ENCODE data around the gene STAT5A. TPM values are rescaled to one million over a fixed set of nuclear protein-coding genes. Genes with fewer than 3 reads are reported as not detected.
"Not testable (repeated sequence)": the region's sequence is repeated elsewhere in the genome, so short reads cannot be mapped to it uniquely, and the experiment has no call there.

STAT5A gene
- polyA plus RNA-seq (2012; rRNA removed), result 1.4 and 2.3 TPM in 2 replicates
- polyA plus RNA-seq (2012; cell fraction: cytosol; rRNA removed), result 0.85 and 1.7 TPM in 2 replicates
- 5.1 and 5.8 TPM in 2 replicates for polyA plus RNA-seq (2012; cell fraction: nucleus; rRNA removed)

GRCh38 chr17:42287977-42288802, at the start of gene STAT5A:
Gene STAT5A (plus strand): TSS chr17:42288498. CDS start chr17:42289412, 914 bp downstream.
- Histone ChIP-seq H3F3A (replicated peaks; ENCODE audit: insufficient read depth) (peaks cover 4% of the 10 kb centered on the region), H3K27ac (ENCODE audit: low read depth in 2 of 2, low read length in 1 of 2) (no peak within 1 kb of the TSS), H3K4me1 (ENCODE audit: control insufficient read depth in 1 of 2, insufficient read depth in 2 of 2, low read depth in 1 of 2, low read length in 1 of 2) (peaks cover 0 to 12% of the 10 kb centered on the region in 2 experiments; a peak in 1 of 4 replicates), H3K4me2 (peak within 1 kb of the TSS; percentile 65), H2AFZ (ENCODE audit: low read depth) (peak within 1 kb of the TSS; percentile 90; the same call in 1 of the 2 replicates), H3K9me2 (no peaks in the 10 kb centered on the region), H3K36me3 (replicated peaks in 1 of 2; ENCODE audit: control insufficient read depth in 1 of 2, insufficient read depth in 2 of 2, low read length in 1 of 2) (no peaks in the 10 kb centered on the region), H4K20me1 (ENCODE audit: insufficient read depth) (no peaks in the 10 kb centered on the region), H3K9ac (peak within 1 kb of the TSS; percentile 33; the same call in 1 of the 2 replicates), H3K4me3 (ENCODE audit: low read depth in 2 of 2, low read length in 1 of 2) (peak within 1 kb of the TSS; percentile 40 to 58), H3K9me3 (no peaks in the 10 kb centered on the region), H3K79me2 (ENCODE audit: insufficient read depth) (no peaks in the 10 kb centered on the region), H3K27me3 (ENCODE audit: insufficient read depth) (no peaks in the 10 kb centered on the region)
- WGBS (ENCODE audit: low lambda C conversion rate), result 56% methylated on average over 31 of the region's 88 CpGs
- ChIA-PET CTCF (interaction anchor here (0.6 to 1.9 kb wide), 2 partner anchors 18 to 227 kb away, joined by 3 to 5 read pairs; no protein-coding TSS in a partner anchor), POLR2A (interaction anchor here (0.9 kb wide), 1 partner anchor 9 kb away, joined by 3 read pairs; no protein-coding TSS in a partner anchor)
- TF ChIP-seq YY1 (IDR thresholded peaks at IDR 0.05; ENCODE audit: low read depth) (no peak), GABPA (IDR thresholded peaks at IDR 0.05; ENCODE audit: low read depth) (no peak), USF1 (IDR thresholded peaks at IDR 0.05; ENCODE audit: borderline replicate concordance, low read depth) (peak; percentile 52; the same call in 1 of the 2 replicates), MEF2A (IDR thresholded peaks at IDR 0.05; ENCODE audit: borderline replicate concordance, low read depth) (no peak), SMC3 (IDR thresholded peaks at IDR 0.05; ENCODE audit: low read depth, low read length) (no peak), USF2 (IDR thresholded peaks at IDR 0.05; ENCODE audit: borderline replicate concordance, low read depth, low read length) (no peak), SIN3A (IDR thresholded peaks at IDR 0.05; ENCODE audit: borderline replicate concordance, low read depth, low read length) (no peak), RCOR1 (IDR thresholded peaks at IDR 0.05; ENCODE audit: low read length) (no peak)
- DNase-seq, result peak; percentile 90

GRCh38 chr17:42239576-42239975, 48.7 kb upstream of the STAT5A start:
- CTCF ChIA-PET, result interaction anchor here (2.1 kb wide), 1 partner anchor 17 kb away, joined by 6 read pairs; no protein-coding TSS in a partner anchor

More at GRCh38 chr17:42239576-42239975, 48.7 kb upstream of the STAT5A start:
- H3K27ac ChIP-seq (ENCODE audit: low read depth in 2 of 2, low read length in 1 of 2); POLR2A ChIA-PET; H3K9me3 ChIP-seq; H3K27me3 ChIP-seq (ENCODE audit: insufficient read depth); H3K9me2 ChIP-seq; H2AFZ ChIP-seq (ENCODE audit: low read depth); H3K36me3 ChIP-seq (replicated peaks in 1 of 2; ENCODE audit: control insufficient read depth in 1 of 2, insufficient read depth in 2 of 2, low read length in 1 of 2); H3F3A ChIP-seq (replicated peaks; ENCODE audit: insufficient read depth); H3K4me2 ChIP-seq; H4K20me1 ChIP-seq (ENCODE audit: insufficient read depth); H3K4me1 ChIP-seq (ENCODE audit: control insufficient read depth in 1 of 2, insufficient read depth in 2 of 2, low read depth in 1 of 2, low read length in 1 of 2); H3K9ac ChIP-seq; DNase-seq; H3K4me3 ChIP-seq (ENCODE audit: low read depth in 2 of 2, low read length in 1 of 2): not testable (repeated sequence)
- WGBS (ENCODE audit: low lambda C conversion rate), result 98% methylated on average over 7 of the region's 7 CpGs
- H3K79me2 ChIP-seq (ENCODE audit: insufficient read depth), result peaks cover 78% of the 10 kb centered on the region
